Hepatocyte (in vitro differentiated cells): ENCODE measurements around the gene TTLL10. TPM values are rescaled to one million over a fixed set of nuclear protein-coding genes. Genes with fewer than 3 reads are reported as not detected.

Source experiments
- DNase-seq: peaks from one replicate; pipeline ENCODE4 v3.0.0-alpha.2; 2016; ENCODE audit warnings: low spot score
- H2AFZ ChIP-seq: fragments of 200-600 bp; sonication (generic); 2 replicates; pipeline ENCODE4 v1.6.0; 2016; ENCODE audit warnings: antibody characterized with exemption, mild to moderate bottlenecking
- H3K27ac ChIP-seq: fragments of 200-600 bp; sonication (generic); 2 replicates; pipeline ENCODE4 v1.5.1; 2016; ENCODE audit warnings: mild to moderate bottlenecking
- H3K27me3 ChIP-seq: fragments of 200-600 bp; sonication (generic); 2 replicates; pipeline ENCODE4 v1.6.1; 2016
- H3K36me3 ChIP-seq: fragments of 200-600 bp; sonication (generic); replicated peaks from 2 replicates; pipeline ENCODE4 v1.5.1; 2016; ENCODE audit warnings: low read depth; ENCODE audit not compliant: insufficient read depth
- H3K4me1 ChIP-seq: fragments of 200-600 bp; sonication (generic); 2 replicates; pipeline ENCODE4 v1.5.1; 2016; ENCODE audit warnings: mild to moderate bottlenecking, moderate library complexity; ENCODE audit not compliant: insufficient read depth
- H3K4me2 ChIP-seq: fragments of 200-600 bp; sonication (generic); 2 replicates; pipeline ENCODE4 v1.6.0; 2016
- H3K4me3 ChIP-seq: fragments of 200-600 bp; sonication (generic); 2 replicates; pipeline ENCODE4 v1.5.1; 2016; ENCODE audit warnings: mild to moderate bottlenecking
- H3K79me2 ChIP-seq: fragments of 200-600 bp; sonication (generic); 2 replicates; pipeline ENCODE4 v1.6.0; 2017; ENCODE audit warnings: mild to moderate bottlenecking
- H3K9me2 ChIP-seq: fragments of 200-600 bp; sonication (generic); replicated peaks from 2 replicates; pipeline ENCODE4 v1.6.0; 2017; ENCODE audit warnings: mild to moderate bottlenecking; ENCODE audit not compliant: insufficient read depth
- H3K9me3 ChIP-seq: fragments of 200-600 bp; sonication (generic); 2 replicates; pipeline ENCODE4 v1.5.1; 2016; ENCODE audit warnings: low read depth, mild to moderate bottlenecking
- H4K20me1 ChIP-seq: fragments of 200-600 bp; sonication (generic); 2 replicates; pipeline ENCODE4 v1.6.0; 2016; ENCODE audit warnings: mild to moderate bottlenecking; ENCODE audit not compliant: insufficient read depth, poor library complexity, severe bottlenecking
- EZH2 ChIP-seq: fragments of 200-600 bp; sonication (generic); IDR thresholded peaks from 2 replicates; pipeline ENCODE4 v1.6.1; 2016; ENCODE audit warnings: antibody characterized with exemption, mild to moderate bottlenecking, borderline replicate concordance
- EZH2phosphoT487 ChIP-seq: fragments of 200-600 bp; sonication (generic); IDR thresholded peaks from one replicate; pipeline ENCODE4 v1.6.1; 2018; ENCODE audit warnings: antibody characterized with exemption, mild to moderate bottlenecking, low read depth, moderate library complexity; ENCODE audit not compliant: unreplicated experiment, severe bottlenecking
- WGBS: methylation state at CpG from one replicate; pipeline ENCODE4 v1.1.6; 2016; ENCODE audit warnings: low lambda C conversion rate; ENCODE audit errors: missing lambda C conversion rate; 5-methylcytosine and 5-hydroxymethylcytosine counted together
- polyA plus RNA-seq: library from polyadenylated mRNA; unstranded; fragments of >200 nt; fragmentation: Nextera tagmentation; extraction: Ambion mirVana; gene quantifications from 2 replicates; pipeline ENCODE4 v1.2.1, GENCODE V29; 2016
- total RNA-seq: library from RNA; depleted of rRNA; stranded (reverse); fragments of >200 nt; gene quantifications from 2 replicates; pipeline ENCODE4 v1.2.3, GENCODE V29; 2014
- TF ChIP-seq, protein P1 (sequence below): fragments of 200-600 bp; sonication (generic); IDR thresholded peaks from 2 replicates; pipeline ENCODE4 v1.5.1; 2016; ENCODE audit warnings: antibody characterized with exemption, mild to moderate bottlenecking; ENCODE audit not compliant: poor library complexity

TTLL10 gene
- total and polyA plus RNA-seq, 2 experiments from 2014 or later = 0.69 TPM; not detected in 1

DNA sequence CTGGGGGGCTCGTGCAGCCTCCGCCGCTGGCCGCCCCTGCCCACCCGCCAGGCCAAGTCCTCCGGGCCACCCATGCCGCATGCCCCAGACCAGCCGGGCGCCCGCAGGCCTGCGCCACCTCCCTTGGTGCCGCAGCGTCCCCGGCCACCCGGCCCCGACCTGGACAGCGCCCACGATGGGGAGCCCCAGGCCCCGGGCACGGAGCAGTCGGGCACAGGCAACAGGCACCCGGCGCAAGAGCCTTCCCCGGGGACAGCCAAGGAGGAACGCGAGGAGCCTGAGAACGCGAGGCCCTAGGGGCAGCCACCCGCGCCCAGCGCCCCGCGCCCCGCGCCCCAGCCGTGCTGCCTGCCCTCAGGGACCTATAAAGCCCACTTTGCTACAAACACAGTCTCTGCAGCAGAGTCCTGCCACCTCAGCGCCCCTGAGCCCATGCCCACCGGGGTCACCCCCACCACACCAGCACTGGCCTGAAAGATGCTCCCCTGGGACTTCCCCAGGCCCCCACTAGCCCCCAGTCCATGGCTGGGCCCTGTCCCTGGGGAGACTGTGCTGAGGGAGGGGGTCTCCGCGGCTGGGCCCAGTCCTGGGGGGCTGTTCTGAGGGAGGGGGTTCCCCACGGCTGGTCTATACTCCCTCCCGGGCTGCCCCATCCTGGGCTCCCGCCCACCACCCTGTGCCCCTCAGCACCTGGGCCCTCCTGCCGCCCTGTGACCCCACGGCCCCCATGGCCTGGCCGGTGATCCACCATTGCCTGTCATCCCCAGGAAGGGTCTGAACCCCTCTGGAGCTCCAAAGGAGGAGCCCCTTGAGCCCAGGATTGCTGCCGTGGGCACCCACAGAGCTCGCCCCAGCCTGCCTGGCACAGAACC is 24.1 kb downstream of the TTLL10 start:
- H3K9me3 ChIP-seq = no peaks in the 10 kb centered on the region
- H3K4me1 ChIP-seq = no peaks in the 10 kb centered on the region
- WGBS = 95% methylated on average over 23 of the region's 48 CpGs
- no peak for DNase-seq
- no peaks in the 10 kb centered on the region for H3K79me2 ChIP-seq
- H3K27me3 ChIP-seq = no peaks in the 10 kb centered on the region
- no peak overlapping the region for H3K27ac ChIP-seq
- H3K4me2 ChIP-seq = no peak overlapping the region
- no peaks in the 10 kb centered on the region for H3K36me3 ChIP-seq
- no peaks in the 10 kb centered on the region for H3K9me2 ChIP-seq
- H2AFZ ChIP-seq = no peak overlapping the region
- no peaks in the 10 kb centered on the region for H4K20me1 ChIP-seq
- no peak overlapping the region for H3K4me3 ChIP-seq
- TF ChIP-seq EZH2 (no peak), EZH2phosphoT487 (no peak)
- TF ChIP-seq, protein P1, sequence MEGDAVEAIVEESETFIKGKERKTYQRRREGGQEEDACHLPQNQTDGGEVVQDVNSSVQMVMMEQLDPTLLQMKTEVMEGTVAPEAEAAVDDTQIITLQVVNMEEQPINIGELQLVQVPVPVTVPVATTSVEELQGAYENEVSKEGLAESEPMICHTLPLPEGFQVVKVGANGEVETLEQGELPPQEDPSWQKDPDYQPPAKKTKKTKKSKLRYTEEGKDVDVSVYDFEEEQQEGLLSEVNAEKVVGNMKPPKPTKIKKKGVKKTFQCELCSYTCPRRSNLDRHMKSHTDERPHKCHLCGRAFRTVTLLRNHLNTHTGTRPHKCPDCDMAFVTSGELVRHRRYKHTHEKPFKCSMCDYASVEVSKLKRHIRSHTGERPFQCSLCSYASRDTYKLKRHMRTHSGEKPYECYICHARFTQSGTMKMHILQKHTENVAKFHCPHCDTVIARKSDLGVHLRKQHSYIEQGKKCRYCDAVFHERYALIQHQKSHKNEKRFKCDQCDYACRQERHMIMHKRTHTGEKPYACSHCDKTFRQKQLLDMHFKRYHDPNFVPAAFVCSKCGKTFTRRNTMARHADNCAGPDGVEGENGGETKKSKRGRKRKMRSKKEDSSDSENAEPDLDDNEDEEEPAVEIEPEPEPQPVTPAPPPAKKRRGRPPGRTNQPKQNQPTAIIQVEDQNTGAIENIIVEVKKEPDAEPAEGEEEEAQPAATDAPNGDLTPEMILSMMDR = no peak

GRCh38 chr1:1198423-1199140 is 24.9 kb downstream of the TTLL10 start:
- WGBS = 85% methylated on average over 14 of the region's 23 CpGs
- H3K79me2 ChIP-seq = no peaks in the 10 kb centered on the region
- no peak overlapping the region for H2AFZ ChIP-seq
- H3K4me2 ChIP-seq = no peak overlapping the region
- no peaks in the 10 kb centered on the region for H3K4me1 ChIP-seq
- no peaks in the 10 kb centered on the region for H4K20me1 ChIP-seq
- H3K27me3 ChIP-seq = no peaks in the 10 kb centered on the region
- H3K4me3 ChIP-seq = no peak overlapping the region
- TF ChIP-seq EZH2 (no peak), EZH2phosphoT487 (no peak)
- TF ChIP-seq, protein P1 = no peak
- H3K9me3 ChIP-seq = no peaks in the 10 kb centered on the region
- no peak overlapping the region for H3K27ac ChIP-seq
- no peaks in the 10 kb centered on the region for H3K9me2 ChIP-seq
- H3K36me3 ChIP-seq = no peaks in the 10 kb centered on the region
- DNase-seq = no peak

DNA sequence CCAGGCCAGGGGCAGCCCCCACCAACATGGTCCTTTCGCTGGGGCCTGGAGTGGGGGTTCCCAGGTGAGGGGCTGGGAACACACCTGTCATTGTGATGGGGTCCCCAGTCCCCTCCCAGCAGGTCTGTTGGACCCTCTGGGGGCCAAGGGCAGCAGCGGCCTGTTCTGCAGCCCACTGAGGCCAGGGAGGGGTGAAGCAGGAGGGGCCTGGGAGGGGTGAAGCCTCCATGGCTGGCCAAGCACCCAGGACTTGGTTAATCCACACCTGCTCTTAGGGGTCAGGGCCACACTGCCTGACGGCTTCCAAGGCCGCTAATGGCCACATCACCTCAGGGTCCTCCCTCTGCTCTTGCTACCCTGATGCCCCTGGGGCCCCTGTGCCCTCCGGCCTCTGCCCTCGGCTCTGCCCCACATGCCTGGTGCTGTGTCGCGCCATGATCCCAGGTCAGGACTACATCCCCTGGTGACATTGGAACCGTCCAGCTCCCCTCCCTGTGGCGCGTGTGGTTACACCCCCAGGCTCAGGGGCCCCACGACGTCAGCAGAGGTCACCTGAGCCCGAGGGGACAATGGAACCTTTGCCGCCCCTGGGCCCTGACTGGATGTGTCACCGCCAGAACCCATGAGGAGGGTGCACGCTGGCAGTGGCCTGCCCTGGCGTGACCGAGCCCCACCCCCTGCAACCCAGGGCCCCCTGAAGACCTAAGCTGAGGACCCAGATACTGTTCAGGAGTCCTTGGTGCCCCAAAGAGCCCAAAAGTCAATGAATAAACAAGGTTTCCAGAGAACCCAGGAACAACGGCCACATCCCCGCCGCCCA is 25.7 kb downstream of the TTLL10 start:
- Histone ChIP-seq H3K4me1 (no peaks in the 10 kb centered on the region), H3K9me2 (no peaks in the 10 kb centered on the region), H3K36me3 (no peaks in the 10 kb centered on the region), H2AFZ (no peak overlapping the region), H3K79me2 (no peaks in the 10 kb centered on the region), H3K27me3 (no peaks in the 10 kb centered on the region), H4K20me1 (no peaks in the 10 kb centered on the region), H3K4me3 (no peak overlapping the region), H3K4me2 (no peak overlapping the region), H3K9me3 (no peaks in the 10 kb centered on the region), H3K27ac (no peak overlapping the region)
- no peak for DNase-seq
- 92% methylated on average over 22 of the region's 22 CpGs for WGBS
- TF ChIP-seq, protein P1 = no peak
- TF ChIP-seq EZH2phosphoT487 (no peak), EZH2 (no peak)
